ENCODE results near the gene NCCRP1. TPM values are rescaled to one million over a fixed set of nuclear protein-coding genes. Genes with fewer than 3 reads are reported as not detected.

NCCRP1 gene
- total RNA-seq, 1 experiment from 2014 or later = 0.46 TPM

DNA sequence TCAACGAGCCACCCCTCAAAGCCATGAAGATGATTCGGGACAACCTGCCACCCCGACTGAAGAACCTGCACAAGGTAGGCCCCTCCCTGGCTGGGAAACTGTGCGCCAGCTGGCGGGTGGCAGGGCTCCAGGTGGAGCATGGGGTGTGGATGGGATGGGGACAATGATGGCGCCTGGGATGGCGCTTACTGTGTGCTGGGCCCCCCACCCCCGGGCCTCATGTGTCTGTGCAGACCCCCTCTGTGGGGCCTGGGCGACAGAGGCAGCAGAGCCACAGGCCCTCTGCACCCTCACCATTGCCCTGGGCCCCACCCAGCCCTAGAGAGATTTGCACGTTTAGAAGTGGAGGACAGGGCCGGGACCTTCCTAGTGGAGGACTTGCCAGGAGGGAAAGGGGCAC, 19.0 kb upstream of the NCCRP1 start:
- in situ Hi-C loops (cut with HindIII; ENCODE audit: low pct_unique_long_range_greater_than_20kb, low sequenced_read_pairs) = loop anchor here (10.0 kb wide), 1 partner anchor 63 kb away; no protein-coding TSS in a partner anchor
- no peak overlapping the region for H3K27ac ChIP-seq (ENCODE audit: low read length)
- ATAC-seq (no peak), DNase-seq (ENCODE audit: low read depth, low spot score) (no peak)
- peaks cover 26% of the 10 kb centered on the region; the same call in 1 of the 2 replicates for H3K36me3 ChIP-seq (ENCODE audit: control insufficient read depth, insufficient read depth, low read length)
- POLR2A ChIA-PET = interaction anchor here (0.7 kb wide), 1 partner anchor 238 kb away, joined by 3 read pairs; no protein-coding TSS in a partner anchor
- no peak overlapping the region for H3K4me3 ChIP-seq (ENCODE audit: low read depth in 2 of 2, low read length in 2 of 2)
- intact Hi-C loops (cut with micrococcal nuclease; ENCODE audit: unreplicated experiment) = no loop called here
- no peaks in the 10 kb centered on the region for H3K4me1 ChIP-seq (ENCODE audit: control insufficient read depth, insufficient read depth, low read length)
- H3K27me3 ChIP-seq (ENCODE audit: control insufficient read depth, insufficient read depth, low read length) = no peaks in the 10 kb centered on the region
- CTCF ChIA-PET = interaction anchor here (0.6 kb wide), 1 partner anchor 182 kb away, joined by 4 read pairs; no protein-coding TSS in a partner anchor
- no TSS peak for BruUV-seq (replicated peaks)
- no peaks in the 10 kb centered on the region for H3K9me3 ChIP-seq (ENCODE audit: control insufficient read depth, insufficient read depth, low read depth, low read length)
- TF ChIP-seq, protein P1, sequence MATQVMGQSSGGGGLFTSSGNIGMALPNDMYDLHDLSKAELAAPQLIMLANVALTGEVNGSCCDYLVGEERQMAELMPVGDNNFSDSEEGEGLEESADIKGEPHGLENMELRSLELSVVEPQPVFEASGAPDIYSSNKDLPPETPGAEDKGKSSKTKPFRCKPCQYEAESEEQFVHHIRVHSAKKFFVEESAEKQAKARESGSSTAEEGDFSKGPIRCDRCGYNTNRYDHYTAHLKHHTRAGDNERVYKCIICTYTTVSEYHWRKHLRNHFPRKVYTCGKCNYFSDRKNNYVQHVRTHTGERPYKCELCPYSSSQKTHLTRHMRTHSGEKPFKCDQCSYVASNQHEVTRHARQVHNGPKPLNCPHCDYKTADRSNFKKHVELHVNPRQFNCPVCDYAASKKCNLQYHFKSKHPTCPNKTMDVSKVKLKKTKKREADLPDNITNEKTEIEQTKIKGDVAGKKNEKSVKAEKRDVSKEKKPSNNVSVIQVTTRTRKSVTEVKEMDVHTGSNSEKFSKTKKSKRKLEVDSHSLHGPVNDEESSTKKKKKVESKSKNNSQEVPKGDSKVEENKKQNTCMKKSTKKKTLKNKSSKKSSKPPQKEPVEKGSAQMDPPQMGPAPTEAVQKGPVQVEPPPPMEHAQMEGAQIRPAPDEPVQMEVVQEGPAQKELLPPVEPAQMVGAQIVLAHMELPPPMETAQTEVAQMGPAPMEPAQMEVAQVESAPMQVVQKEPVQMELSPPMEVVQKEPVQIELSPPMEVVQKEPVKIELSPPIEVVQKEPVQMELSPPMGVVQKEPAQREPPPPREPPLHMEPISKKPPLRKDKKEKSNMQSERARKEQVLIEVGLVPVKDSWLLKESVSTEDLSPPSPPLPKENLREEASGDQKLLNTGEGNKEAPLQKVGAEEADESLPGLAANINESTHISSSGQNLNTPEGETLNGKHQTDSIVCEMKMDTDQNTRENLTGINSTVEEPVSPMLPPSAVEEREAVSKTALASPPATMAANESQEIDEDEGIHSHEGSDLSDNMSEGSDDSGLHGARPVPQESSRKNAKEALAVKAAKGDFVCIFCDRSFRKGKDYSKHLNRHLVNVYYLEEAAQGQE (IDR thresholded peaks at IDR 0.05; ENCODE audit: insufficient read depth in 1 of 2, low read depth in 2 of 2, low read length in 1 of 2) = no peak
- TF ChIP-seq POLR2AphosphoS5 (IDR thresholded peaks at IDR 0.05; ENCODE audit: low read depth, low read length) (no peak), TCF7L2 (IDR thresholded peaks at IDR 0.05; ENCODE audit: low read depth, low read length) (no peak), SIN3A (IDR thresholded peaks at IDR 0.05; ENCODE audit: borderline replicate concordance, insufficient read depth, low read depth, low read length) (no peak)
- TF ChIP-seq, protein P2, sequence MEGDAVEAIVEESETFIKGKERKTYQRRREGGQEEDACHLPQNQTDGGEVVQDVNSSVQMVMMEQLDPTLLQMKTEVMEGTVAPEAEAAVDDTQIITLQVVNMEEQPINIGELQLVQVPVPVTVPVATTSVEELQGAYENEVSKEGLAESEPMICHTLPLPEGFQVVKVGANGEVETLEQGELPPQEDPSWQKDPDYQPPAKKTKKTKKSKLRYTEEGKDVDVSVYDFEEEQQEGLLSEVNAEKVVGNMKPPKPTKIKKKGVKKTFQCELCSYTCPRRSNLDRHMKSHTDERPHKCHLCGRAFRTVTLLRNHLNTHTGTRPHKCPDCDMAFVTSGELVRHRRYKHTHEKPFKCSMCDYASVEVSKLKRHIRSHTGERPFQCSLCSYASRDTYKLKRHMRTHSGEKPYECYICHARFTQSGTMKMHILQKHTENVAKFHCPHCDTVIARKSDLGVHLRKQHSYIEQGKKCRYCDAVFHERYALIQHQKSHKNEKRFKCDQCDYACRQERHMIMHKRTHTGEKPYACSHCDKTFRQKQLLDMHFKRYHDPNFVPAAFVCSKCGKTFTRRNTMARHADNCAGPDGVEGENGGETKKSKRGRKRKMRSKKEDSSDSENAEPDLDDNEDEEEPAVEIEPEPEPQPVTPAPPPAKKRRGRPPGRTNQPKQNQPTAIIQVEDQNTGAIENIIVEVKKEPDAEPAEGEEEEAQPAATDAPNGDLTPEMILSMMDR (IDR thresholded peaks at IDR 0.05) = no peak

DNA sequence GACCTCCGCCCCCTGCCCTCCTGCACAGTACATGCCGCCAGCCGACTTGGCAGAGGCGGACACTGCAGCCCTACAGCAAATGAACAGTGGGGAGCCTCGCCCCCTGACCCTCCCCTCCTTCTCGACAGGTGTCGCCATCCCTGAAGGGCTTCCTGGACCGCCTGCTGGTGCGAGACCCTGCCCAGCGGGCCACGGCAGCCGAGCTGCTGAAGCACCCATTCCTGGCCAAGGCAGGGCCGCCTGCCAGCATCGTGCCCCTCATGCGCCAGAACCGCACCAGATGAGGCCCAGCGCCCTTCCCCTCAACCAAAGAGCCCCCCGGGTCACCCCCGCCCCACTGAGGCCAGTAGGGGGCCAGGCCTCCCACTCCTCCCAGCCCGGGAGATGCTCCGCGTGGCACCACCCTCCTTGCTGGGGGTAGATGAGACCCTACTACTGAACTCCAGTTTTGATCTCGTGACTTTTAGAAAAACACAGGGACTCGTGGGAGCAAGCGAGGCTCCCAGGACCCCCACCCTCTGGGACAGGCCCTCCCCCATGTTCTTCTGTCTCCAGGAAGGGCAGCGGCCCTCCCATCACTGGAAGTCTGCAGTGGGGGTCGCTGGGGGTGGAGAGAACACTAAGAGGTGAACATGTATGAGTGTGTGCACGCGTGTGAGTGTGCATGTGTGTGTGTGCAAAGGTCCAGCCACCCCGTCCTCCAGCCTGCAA, 18.3 kb upstream of the NCCRP1 start:
- Histone ChIP-seq H3K27me3 (ENCODE audit: control insufficient read depth, insufficient read depth, low read length) (no peaks in the 10 kb centered on the region), H3K9me3 (ENCODE audit: control insufficient read depth, insufficient read depth, low read depth, low read length) (no peaks in the 10 kb centered on the region), H3K27ac (ENCODE audit: low read length) (no peak overlapping the region), H3K4me1 (ENCODE audit: control insufficient read depth, insufficient read depth, low read length) (no peaks in the 10 kb centered on the region), H3K36me3 (ENCODE audit: control insufficient read depth, insufficient read depth, low read length) (peaks cover 25% of the 10 kb centered on the region; the same call in 1 of the 2 replicates), H3K4me3 (ENCODE audit: low read depth in 2 of 2, low read length in 2 of 2) (no peak overlapping the region)
- CTCF ChIA-PET = interaction anchor here (0.6 kb wide), 1 partner anchor 182 kb away, joined by 4 read pairs; no protein-coding TSS in a partner anchor
- POLR2A ChIA-PET = interaction anchor here (0.7 kb wide), 1 partner anchor 239 kb away, joined by 3 read pairs; no protein-coding TSS in a partner anchor
- peak; percentile 13; the same call in 1 of the 2 replicates for TF ChIP-seq POLR2AphosphoS5 (IDR thresholded peaks at IDR 0.05; ENCODE audit: low read depth, low read length)
- TF ChIP-seq, protein P1 (IDR thresholded peaks at IDR 0.05; ENCODE audit: insufficient read depth in 1 of 2, low read depth in 2 of 2, low read length in 1 of 2) = no peak; a peak in 1 of 4 replicates
- TF ChIP-seq TCF7L2 (IDR thresholded peaks at IDR 0.05; ENCODE audit: low read depth, low read length) = no peak
- no peak for TF ChIP-seq SIN3A (IDR thresholded peaks at IDR 0.05; ENCODE audit: borderline replicate concordance, insufficient read depth, low read depth, low read length)
- TF ChIP-seq, protein P2 (IDR thresholded peaks at IDR 0.05) = no peak
- intact Hi-C loops (cut with micrococcal nuclease; ENCODE audit: unreplicated experiment) (no loop called here), in situ Hi-C loops (cut with HindIII; ENCODE audit: low pct_unique_long_range_greater_than_20kb, low sequenced_read_pairs) (loop anchor here (10.0 kb wide), 1 partner anchor 64 kb away; no protein-coding TSS in a partner anchor)
- BruUV-seq (replicated peaks) = TSS peak; percentile 60
- no peak for ATAC-seq
- no peak for DNase-seq (ENCODE audit: low read depth, low spot score)

Data from Panc1 (cell line).